Measurements from ENCODE around the gene SIPA1.

- TF ChIP-seq POLR2AphosphoS5 (IDR thresholded peaks at IDR 0.05; ENCODE audit: borderline replicate concordance, low read depth, low read length) (no peak), FOXP2 (optimal IDR thresholded peaks at IDR 0.05; ENCODE audit: control extremely low read depth, extremely low read length, insufficient read depth) (no peak)
These were observed 48.3 kb upstream of the SIPA1 start for GRCh38 chr11:65589444-65590239.
